H1 (cell line): ENCODE results near the gene HECTD4. TPM values are rescaled to one million over a fixed set of nuclear protein-coding genes. Genes with fewer than 3 reads are reported as not detected.

ENCODE experiments used
- CTCF ChIA-PET: fragments of 300-600 bp; sonication (Branson Sonifier 250); formaldehyde crosslinking; loops from one replicate; lab custom pipeline; 2021; ENCODE audit not compliant: partially characterized antibody; lab: Charles Lee
- POLR2A ChIA-PET: fragments of 300-600 bp; sonication (Branson Sonifier 250); formaldehyde crosslinking; loops from one replicate; lab custom pipeline; 2021; ENCODE audit warnings: inconsistent platforms; ENCODE audit not compliant: partially characterized antibody; lab: Charles Lee
- DNase-seq, 2 experiments: peaks; one replicate each; pipeline versions ENCODE4 v3.0.0 to v3.0.0-alpha.2; 2010 to 2022; ENCODE audit warnings: low spot score in 2 of 2, low read depth in 1 of 2, mixed read lengths in 1 of 2
- FAIRE-seq: peaks from 2 replicates; lab custom pipeline; 2011; peaks lifted over from hg19 to GRCh38; lab: Jason Lieb, UNC
- H2AFZ ChIP-seq: 2 replicates; pipeline ENCODE4 v1.8.1; 2012; ENCODE audit warnings: low read length, inconsistent platforms
- H2AK5ac ChIP-seq: 2 replicates; pipeline ENCODE4 v1.6.1; 2013; ENCODE audit warnings: low read depth, low read length
- H2BK120ac ChIP-seq: replicated peaks from 2 replicates; pipeline ENCODE3; 2013; ENCODE audit warnings: low read depth, low read length, inconsistent platforms
- H2BK12ac ChIP-seq: 2 replicates; pipeline ENCODE4 v1.6.1; 2013; ENCODE audit warnings: low read depth, low read length
- H2BK15ac ChIP-seq: 2 replicates; pipeline ENCODE4 v1.6.1; 2013; ENCODE audit warnings: low read length
- H2BK20ac ChIP-seq: 2 replicates; pipeline ENCODE4 v1.6.1; 2013; ENCODE audit warnings: low read length
- H2BK5ac ChIP-seq: 2 replicates; pipeline ENCODE4 v1.6.1; 2013; ENCODE audit warnings: low read depth, low read length
- H3K14ac ChIP-seq: 2 replicates; pipeline ENCODE4 v1.6.1; 2013; ENCODE audit warnings: inconsistent platforms; ENCODE audit not compliant: insufficient read length
- H3K18ac ChIP-seq: 2 replicates; pipeline ENCODE4 v1.6.1; 2013; ENCODE audit warnings: low read length; ENCODE audit errors: extremely low read depth
- H3K23ac ChIP-seq: 2 replicates; pipeline ENCODE4 v1.6.1; 2013; ENCODE audit warnings: inconsistent platforms; ENCODE audit not compliant: insufficient read length
- H3K23me2 ChIP-seq: 2 replicates; pipeline ENCODE4 v1.6.1; 2013; ENCODE audit warnings: low read depth, low read length
- H3K27ac ChIP-seq: 2 replicates; pipeline ENCODE4 v1.6.1; 2011; ENCODE audit warnings: low read depth, low read length, inconsistent platforms
- H3K27me3 ChIP-seq, 4 experiments: replicated peaks in 1 of 4; 1 replicate in 1 of 4; 2 replicates in 3 of 4; pipeline versions ENCODE4 v1.6.1 to v1.8.1; 2011 to 2013; ENCODE audit warnings: low read length in 3 of 4, mild to moderate bottlenecking in 3 of 4, inconsistent platforms in 2 of 4, mixed read lengths in 2 of 4, moderate library complexity in 1 of 4; ENCODE audit not compliant: control insufficient read depth in 3 of 4, insufficient read depth in 3 of 4; ENCODE audit errors: extremely low read depth in 1 of 4
- H3K36me3 ChIP-seq, 4 experiments: 2 replicates each; pipeline versions ENCODE4 v1.6.1 to v1.8.1; 2011 to 2013; ENCODE audit warnings: mild to moderate bottlenecking in 4 of 4, low read length in 3 of 4, moderate library complexity in 2 of 4, control low read depth in 1 of 4, inconsistent platforms in 1 of 4; ENCODE audit not compliant: insufficient read depth in 4 of 4, control insufficient read depth in 2 of 4
- H3K4ac ChIP-seq: replicated peaks from 2 replicates; pipeline ENCODE3; 2013; ENCODE audit warnings: low read length, low read depth, mixed read lengths, inconsistent platforms; ENCODE audit not compliant: insufficient read length
- H3K4me1 ChIP-seq, 4 experiments: replicated peaks in 1 of 4; 1 replicate in 1 of 4; 2 replicates in 3 of 4; pipeline versions ENCODE4 v1.6.1 to v1.8.1; 2011 to 2013; ENCODE audit warnings: low read length in 3 of 4, inconsistent platforms in 2 of 4, mixed read lengths in 1 of 4; ENCODE audit not compliant: insufficient read depth in 4 of 4, control insufficient read depth in 3 of 4
- H3K4me2 ChIP-seq, 2 experiments: 2 replicates each; pipeline versions ENCODE4 v1.6.1 to v1.8.1; 2011 to 2013; ENCODE audit warnings: low read depth in 2 of 2, low read length in 2 of 2, control low read depth in 1 of 2, inconsistent platforms in 1 of 2, mild to moderate bottlenecking in 1 of 2; ENCODE audit not compliant: insufficient read depth in 1 of 2
- H3K4me3 ChIP-seq, 4 experiments: fragments of 200-600, 300-600 bp in 1 of 4; sonication (generic), shearing (Covaris generic), sonication (Bioruptor Twin) in 1 of 4; 2 replicates each; pipeline versions ENCODE4 v1.5.1 to v1.8.1; 2011 to 2016; ENCODE audit warnings: low read length in 4 of 4, low read depth in 3 of 4, control low read depth in 2 of 4, inconsistent platforms in 2 of 4, mild to moderate bottlenecking in 2 of 4, mixed read lengths in 1 of 4, moderate library complexity in 1 of 4; ENCODE audit not compliant: insufficient read depth in 2 of 4; ENCODE audit errors: extremely low read depth in 1 of 4
- H3K56ac ChIP-seq: replicated peaks from 2 replicates; pipeline ENCODE3; 2013; ENCODE audit warnings: low read depth, mild to moderate bottlenecking, mixed read lengths, low read length, inconsistent platforms; ENCODE audit not compliant: insufficient read length
- H3K79me1 ChIP-seq: 2 replicates; pipeline ENCODE4 v1.6.1; 2013; ENCODE audit warnings: low read depth, low read length, control low read depth
- H3K79me2 ChIP-seq, 2 experiments: 2 replicates each; pipeline versions ENCODE4 v1.6.1 to v1.8.1; 2012 to 2013; ENCODE audit warnings: low read length in 2 of 2, mild to moderate bottlenecking in 2 of 2, inconsistent platforms in 1 of 2; ENCODE audit not compliant: insufficient read depth in 2 of 2, control insufficient read depth in 1 of 2
- H3K9ac ChIP-seq, 4 experiments: replicated peaks in 1 of 4; 1 replicate in 1 of 4; 2 replicates in 3 of 4; pipeline versions ENCODE4 v1.6.1 to v1.8.1; 2011 to 2013; ENCODE audit warnings: low read depth in 3 of 4, low read length in 3 of 4, control low read depth in 2 of 4, mild to moderate bottlenecking in 2 of 4, moderate library complexity in 2 of 4, inconsistent platforms in 1 of 4; ENCODE audit errors: extremely low read depth in 1 of 4
- H3K9me3 ChIP-seq, 2 experiments: 2 replicates each; pipeline versions ENCODE4 v1.6.1 to v1.8.1; 2012 to 2013; ENCODE audit warnings: mild to moderate bottlenecking in 2 of 2, moderate library complexity in 2 of 2, control low read depth in 1 of 2, inconsistent platforms in 1 of 2, low read depth in 1 of 2, low read length in 1 of 2, mixed read lengths in 1 of 2; ENCODE audit not compliant: insufficient read depth in 2 of 2
- H4K20me1 ChIP-seq, 2 experiments: replicated peaks in 1 of 2; 2 replicates each; pipeline versions ENCODE3 to v1.8.1; 2011 to 2013; ENCODE audit warnings: inconsistent platforms in 2 of 2, low read length in 2 of 2, mild to moderate bottlenecking in 1 of 2; ENCODE audit not compliant: insufficient read depth in 2 of 2, control insufficient read depth in 1 of 2
- H4K5ac ChIP-seq: 2 replicates; pipeline ENCODE4 v1.6.1; 2013; ENCODE audit warnings: low read length, low read depth, mixed read lengths, inconsistent platforms; ENCODE audit not compliant: insufficient read length
- H4K8ac ChIP-seq: 2 replicates; pipeline ENCODE4 v1.8.0; 2013; ENCODE audit warnings: mild to moderate bottlenecking, moderate library complexity, low read length, inconsistent platforms; ENCODE audit not compliant: insufficient read depth; ENCODE audit errors: extremely low read depth
- H4K91ac ChIP-seq: replicated peaks from 2 replicates; pipeline ENCODE3; 2013; ENCODE audit warnings: low read length, mixed read lengths, inconsistent platforms; ENCODE audit not compliant: insufficient read length
- BRCA1 ChIP-seq: IDR thresholded peaks from 2 replicates; pipeline ENCODE4 v1.6.1; 2012; ENCODE audit warnings: low read depth, low read length, improper control_type of control experiment
- CBX8 ChIP-seq: fragments of 300-800, 300-1000 bp; sonication (generic); IDR thresholded peaks from 2 replicates; pipeline ENCODE4 v1.7.1; 2016; ENCODE audit warnings: low read depth, low read length, borderline replicate concordance
- GTF2F1 ChIP-seq: IDR thresholded peaks from 2 replicates; pipeline ENCODE4 v1.6.1; 2012; ENCODE audit warnings: low read depth, low read length, improper control_type of control experiment, borderline replicate concordance
- NRF1 ChIP-seq: IDR thresholded peaks from 2 replicates; pipeline ENCODE4 v1.6.1; 2011; ENCODE audit warnings: mild to moderate bottlenecking, low read depth, low read length, improper control_type of control experiment
- RBBP5 ChIP-seq: IDR thresholded peaks from 2 replicates; pipeline ENCODE4 v1.7.1; 2012; ENCODE audit warnings: low read depth, mild to moderate bottlenecking, inconsistent platforms, low read length, moderate library complexity, borderline replicate concordance
- RNF2 ChIP-seq: fragments of 200-900, 300-1000 bp; sonication (generic); IDR thresholded peaks from 2 replicates; pipeline ENCODE4 v1.7.1; 2016; ENCODE audit warnings: borderline replicate concordance, low read depth, mild to moderate bottlenecking, antibody characterized with exemption, low read length; ENCODE audit not compliant: poor library complexity, severe bottlenecking; ENCODE audit errors: missing control alignments
- RXRA ChIP-seq: IDR thresholded peaks from 2 replicates; pipeline ENCODE4 v1.6.1; 2011; ENCODE audit warnings: low read depth, mild to moderate bottlenecking, low read length, moderate library complexity; ENCODE audit not compliant: insufficient read depth
- WGBS, 2 experiments: shearing (Covaris generic) in 1 of 2; methylation state at CpG; one replicate each; pipeline versions ENCODE4 v1.1.6 to v1.1.7; 2013 to 2015; ENCODE audit warnings: low lambda C conversion rate in 2 of 2, mixed read lengths in 2 of 2, inconsistent platforms in 1 of 2, low coverage in 1 of 2, missing lambda C conversion rate in 1 of 2; ENCODE audit not compliant: insufficient replicate concordance in 2 of 2, insufficient coverage in 1 of 2, insufficient read length in 1 of 2; ENCODE audit errors: extremely low coverage in 1 of 2, missing lambda C conversion rate in 1 of 2; 5-methylcytosine and 5-hydroxymethylcytosine counted together
- polyA plus RNA-seq, 7 experiments: library from polyadenylated mRNA; depleted of rRNA in 3 of 7; stranded (reverse) in 5 of 7; unstranded in 2 of 7; fragments of >200 nt in 5 of 7; fragments of 200-250 nt in 2 of 7; gene quantifications; 1 replicate in 5 of 7; 2 replicates in 1 of 7; 4 replicates in 1 of 7; pipeline versions ENCODE4 v1.2.1 to v1.2.3, GENCODE V29; 2011 to 2013; ENCODE audit warnings: missing spikeins in 2 of 7, mixed read lengths in 2 of 7
- total RNA-seq: library from RNA; stranded (reverse); fragmentation: NEBNext Ultra II Directional; extraction: Animal tissue kit (Norgen Biotek cat#: 25700); gene quantifications from 2 replicates; pipeline ENCODE4 v1.2.1, GENCODE V29; 2021
- TF ChIP-seq, protein P1 (sequence below): IDR thresholded peaks from 2 replicates; pipeline ENCODE4 v1.6.1; 2012; ENCODE audit warnings: inconsistent platforms
- TF ChIP-seq, protein P2 (sequence below): IDR thresholded peaks from 2 replicates; pipeline ENCODE4 v1.6.1; 2011; ENCODE audit warnings: low read depth, mild to moderate bottlenecking, low read length; ENCODE audit not compliant: insufficient read depth
- TF ChIP-seq, protein P3 (sequence below): IDR thresholded peaks from 2 replicates; pipeline ENCODE4 v1.6.1; 2012; ENCODE audit warnings: low read length, inconsistent platforms

Gene HECTD4
- total and polyA plus RNA-seq, 2 of the 8 experiments (the other 6 are each of a cell fraction or from before 2014, with no cell fraction given), result 6.5 to 33.7 TPM

DNA sequence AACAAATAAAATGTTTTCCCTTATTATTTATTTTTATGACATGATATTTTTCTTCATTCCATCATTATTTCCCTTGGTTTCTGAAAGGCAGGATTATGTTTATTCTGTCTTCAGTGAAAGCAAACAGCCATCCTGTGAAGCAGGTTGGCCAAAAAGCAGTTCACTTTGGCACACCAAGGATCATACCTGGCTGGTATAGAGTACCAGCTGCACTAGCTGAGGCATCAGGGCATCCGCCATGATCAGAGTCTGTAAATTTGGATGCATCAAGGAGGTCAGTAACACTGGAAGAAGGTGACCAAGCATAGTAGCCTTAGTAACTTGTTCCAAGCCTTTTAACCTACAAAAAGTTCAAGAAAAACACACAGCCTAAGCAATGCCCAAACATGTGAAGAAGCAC, 123.3 kb downstream of the HECTD4 start:
- no peak overlapping the region for H3K4ac ChIP-seq
- H4K5ac ChIP-seq, result no peak overlapping the region
- ChIA-PET POLR2A (interaction anchor here (1.0 kb wide), 1 partner anchor 40 kb away, joined by 4 read pairs; no protein-coding TSS in a partner anchor), CTCF (interaction anchor here (0.7 to 1.3 kb wide), 2 partner anchors 8 to 129 kb away, joined by 3 read pairs; no protein-coding TSS in a partner anchor)
- peaks cover 0 to 21% (median 0%) of the 10 kb centered on the region in 4 experiments; a peak in 3 of 8 replicates for H3K36me3 ChIP-seq
- no peak overlapping the region for H2BK12ac ChIP-seq
- DNase-seq (no peak), FAIRE-seq (no peak)
- no peak overlapping the region for H3K4me2 ChIP-seq
- no peak overlapping the region for H3K18ac ChIP-seq
- H4K91ac ChIP-seq, result no peak overlapping the region
- no peak overlapping the region for H4K8ac ChIP-seq
- H4K20me1 ChIP-seq, result no peaks in the 10 kb centered on the region
- no peaks in the 10 kb centered on the region for H3K9me3 ChIP-seq
- no peaks in the 10 kb centered on the region for H3K79me1 ChIP-seq
- no peak overlapping the region for H3K9ac ChIP-seq
- no peak overlapping the region for H3K56ac ChIP-seq
- no peak overlapping the region for H2BK20ac ChIP-seq
- no peak overlapping the region for H2BK5ac ChIP-seq
- no peak overlapping the region for H2AK5ac ChIP-seq
- H3K14ac ChIP-seq, result no peak overlapping the region
- H3K23me2 ChIP-seq, result no peaks in the 10 kb centered on the region
- H2BK120ac ChIP-seq, result no peak overlapping the region
- no peak overlapping the region for H2AFZ ChIP-seq
- H3K79me2 ChIP-seq, result no peaks in the 10 kb centered on the region
- H3K27ac ChIP-seq, result no peak overlapping the region
- no peak overlapping the region for H2BK15ac ChIP-seq
- no peak overlapping the region for H3K23ac ChIP-seq
- 95% methylated on average over 1 of the region's 1 CpG; no CpG with 5 or more reads in 1 of the 2 experiments for WGBS, 2 experiments
- H3K4me1 ChIP-seq, result peaks cover 0 to 5% (median 0%) of the 10 kb centered on the region in 4 experiments; a peak in 2 of 7 replicates
- no peaks in the 10 kb centered on the region for H3K27me3 ChIP-seq
- H3K4me3 ChIP-seq, result no peak overlapping the region
- TF ChIP-seq RNF2 (no peak), RBBP5 (no peak), NRF1 (no peak), BRCA1 (no peak), GTF2F1 (no peak), CBX8 (no peak), RXRA (no peak)
- TF ChIP-seq, protein P1, sequence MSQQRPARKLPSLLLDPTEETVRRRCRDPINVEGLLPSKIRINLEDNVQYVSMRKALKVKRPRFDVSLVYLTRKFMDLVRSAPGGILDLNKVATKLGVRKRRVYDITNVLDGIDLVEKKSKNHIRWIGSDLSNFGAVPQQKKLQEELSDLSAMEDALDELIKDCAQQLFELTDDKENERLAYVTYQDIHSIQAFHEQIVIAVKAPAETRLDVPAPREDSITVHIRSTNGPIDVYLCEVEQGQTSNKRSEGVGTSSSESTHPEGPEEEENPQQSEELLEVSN, result no peak
- TF ChIP-seq, protein P2, sequence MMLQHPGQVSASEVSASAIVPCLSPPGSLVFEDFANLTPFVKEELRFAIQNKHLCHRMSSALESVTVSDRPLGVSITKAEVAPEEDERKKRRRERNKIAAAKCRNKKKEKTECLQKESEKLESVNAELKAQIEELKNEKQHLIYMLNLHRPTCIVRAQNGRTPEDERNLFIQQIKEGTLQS, result no peak
- TF ChIP-seq, protein P3, sequence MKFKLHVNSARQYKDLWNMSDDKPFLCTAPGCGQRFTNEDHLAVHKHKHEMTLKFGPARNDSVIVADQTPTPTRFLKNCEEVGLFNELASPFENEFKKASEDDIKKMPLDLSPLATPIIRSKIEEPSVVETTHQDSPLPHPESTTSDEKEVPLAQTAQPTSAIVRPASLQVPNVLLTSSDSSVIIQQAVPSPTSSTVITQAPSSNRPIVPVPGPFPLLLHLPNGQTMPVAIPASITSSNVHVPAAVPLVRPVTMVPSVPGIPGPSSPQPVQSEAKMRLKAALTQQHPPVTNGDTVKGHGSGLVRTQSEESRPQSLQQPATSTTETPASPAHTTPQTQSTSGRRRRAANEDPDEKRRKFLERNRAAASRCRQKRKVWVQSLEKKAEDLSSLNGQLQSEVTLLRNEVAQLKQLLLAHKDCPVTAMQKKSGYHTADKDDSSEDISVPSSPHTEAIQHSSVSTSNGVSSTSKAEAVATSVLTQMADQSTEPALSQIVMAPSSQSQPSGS, result no peak
